NCI-H1105 treated with DMSO at 0.1 percent for 48 hours (cell line): Measurements from ENCODE around the gene ANO1.
A peak's percentile ranks its signal among the peaks of the same experiment; 100 is the strongest.
"Not testable (repeated sequence)": the region's sequence is repeated elsewhere in the genome, so short reads cannot be mapped to it uniquely, and the experiment has no call there.

ENCODE experiments used
- DNase-seq: peaks from one replicate; lab custom pipeline; 2025; lab: John Stamatoyannopoulos, UW

ANO1 gene

DNA sequence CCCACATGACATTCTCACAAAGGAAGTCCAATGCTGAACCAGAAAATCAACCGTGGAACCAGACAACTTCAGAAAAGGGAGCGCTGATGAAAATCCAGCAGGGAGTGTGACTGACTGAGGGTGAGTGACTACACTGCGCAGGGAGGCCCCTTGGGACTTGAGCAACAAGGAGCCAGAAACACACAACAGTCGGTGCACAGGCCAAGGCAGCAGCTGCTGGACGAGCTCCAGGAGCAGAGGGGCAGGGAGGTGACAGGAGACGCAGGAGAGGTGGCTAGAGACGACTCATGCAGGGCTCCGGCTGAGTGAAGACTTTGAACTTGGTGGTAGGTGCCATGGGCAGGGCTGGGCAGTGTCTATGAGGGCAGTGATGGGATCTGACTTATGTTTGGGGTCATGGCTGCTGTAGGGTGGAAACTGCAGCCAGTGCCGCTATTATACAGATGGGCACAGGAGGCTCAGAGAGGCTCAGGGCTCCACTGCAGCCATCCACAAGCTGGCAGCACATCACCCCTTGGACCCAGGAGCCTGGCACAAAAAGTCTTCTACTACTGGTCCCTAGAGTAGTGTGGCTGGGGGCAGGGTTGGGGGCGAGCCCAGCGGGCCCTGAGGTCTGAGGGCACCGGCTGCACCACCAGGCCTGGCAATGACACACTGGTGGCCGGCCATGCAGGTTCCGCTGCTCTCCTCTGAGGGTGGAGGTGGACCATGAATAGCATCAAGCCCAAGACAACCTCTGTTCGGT, 114.7 kb downstream of the ANO1 start:
- DNase-seq: no peak

DNA sequence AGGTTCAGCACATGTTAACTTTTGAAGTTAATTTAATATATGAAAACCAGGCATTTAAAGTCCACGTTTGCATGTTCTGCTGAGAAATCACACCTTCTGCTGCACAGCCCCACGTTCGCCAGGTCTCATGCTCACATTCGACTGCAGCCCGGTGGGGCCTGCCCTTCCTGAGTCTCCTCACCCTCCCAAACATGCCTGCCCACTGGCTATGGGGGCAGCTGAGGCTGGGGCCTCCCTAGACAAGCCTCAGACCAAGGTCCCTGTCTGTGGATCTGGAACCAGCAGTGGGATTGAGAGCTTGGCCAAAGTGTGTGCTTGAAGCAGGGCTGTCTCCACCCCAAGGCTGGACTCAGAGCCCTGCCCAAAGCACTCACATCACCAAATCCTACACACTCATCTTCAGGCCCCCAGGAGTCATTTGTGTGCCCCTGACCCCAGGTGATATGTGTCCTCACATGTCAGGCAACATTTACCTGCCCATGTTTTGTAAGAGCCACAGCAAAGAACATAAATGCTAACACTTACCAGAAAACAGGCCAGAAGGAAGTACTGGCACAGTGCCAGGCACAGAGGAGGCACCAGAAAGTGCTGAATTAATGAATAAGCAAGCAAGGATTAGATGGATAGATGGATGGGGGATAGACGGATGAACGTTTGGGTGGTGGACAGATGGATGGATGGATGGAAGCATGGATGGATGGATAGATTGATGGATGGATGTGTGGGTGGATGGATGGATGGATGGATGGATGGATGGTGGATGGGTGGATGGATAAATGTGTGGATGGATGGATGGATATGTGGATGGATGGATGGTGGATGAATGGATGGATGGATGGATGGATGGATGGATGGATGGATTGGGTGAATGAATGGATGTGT, 115.5 kb downstream of the ANO1 start:
- DNase-seq: no peak

GRCh38 chr11:70194792-70195791, 117.0 kb downstream of the ANO1 start:
- DNase-seq: no peak

- DNase-seq: no peak
Observed at GRCh38 chr11:70200212-70200844, 122.2 kb downstream of the ANO1 start.

DNA sequence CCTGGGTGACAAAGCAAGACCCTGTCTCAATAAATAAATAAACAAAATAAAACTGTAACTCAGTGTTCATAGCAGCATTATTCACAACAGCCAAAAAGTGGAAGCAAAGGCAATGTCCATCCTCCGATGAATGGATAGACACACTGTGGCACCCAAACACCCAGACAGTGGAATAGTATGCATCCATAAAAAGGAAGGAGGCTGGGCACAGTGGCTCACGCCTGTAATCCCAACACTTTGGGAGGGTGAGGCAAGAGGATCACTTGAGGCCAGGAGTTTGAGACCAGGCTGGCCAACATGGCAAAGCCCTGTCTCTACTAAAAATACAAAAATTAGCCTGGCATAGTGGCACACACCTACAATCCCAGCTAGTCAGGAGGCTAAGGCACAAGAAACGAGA, 122.9 kb downstream of the ANO1 start:
- not testable (repeated sequence) for DNase-seq

DNA sequence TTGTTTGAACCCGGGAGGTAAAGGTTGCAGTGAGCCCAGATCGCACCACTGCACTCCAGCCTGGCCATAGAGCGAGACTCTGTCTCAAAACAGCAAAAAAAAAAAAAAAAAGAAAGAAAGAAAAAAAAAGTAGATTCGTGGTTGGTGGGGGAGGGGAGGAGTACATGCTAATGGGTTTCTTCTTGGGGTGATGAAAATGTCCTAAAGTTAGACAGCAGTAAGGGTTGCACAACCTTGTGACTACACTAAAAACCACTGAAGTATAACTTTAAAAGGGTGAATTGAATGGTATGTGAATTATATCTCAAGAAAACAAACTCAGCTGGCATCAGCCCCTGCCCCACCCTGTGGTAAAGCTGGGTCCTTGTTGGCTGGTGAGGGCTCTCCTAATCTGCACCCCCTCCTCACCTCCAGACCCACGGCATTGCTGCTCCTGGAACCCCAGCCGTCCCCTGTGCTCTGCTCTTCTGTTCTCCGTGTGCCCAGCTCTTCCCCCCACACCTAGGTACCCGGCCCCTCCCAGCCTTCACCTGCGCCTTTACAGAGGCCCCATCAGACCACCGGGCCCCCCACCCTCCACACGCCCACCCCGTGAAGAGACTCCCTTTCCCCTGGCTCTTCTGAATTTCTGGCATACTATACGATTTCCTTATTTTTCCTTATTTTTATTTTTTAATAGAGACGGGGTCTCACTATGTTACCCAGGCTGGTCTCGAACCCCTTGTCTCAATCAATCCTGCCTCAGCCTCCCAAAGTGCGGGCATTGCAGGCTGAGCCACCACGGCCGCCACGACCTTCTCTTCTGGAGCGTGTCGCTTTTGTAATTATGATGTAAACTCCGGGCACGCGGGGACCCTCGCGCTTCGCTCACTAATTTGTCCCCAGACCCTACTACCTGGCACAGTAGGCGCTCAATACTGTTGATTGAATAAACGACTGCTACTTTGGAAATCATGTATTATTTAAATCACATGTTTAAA, 124.1 kb downstream of the ANO1 start:
- no peak for DNase-seq

DNA sequence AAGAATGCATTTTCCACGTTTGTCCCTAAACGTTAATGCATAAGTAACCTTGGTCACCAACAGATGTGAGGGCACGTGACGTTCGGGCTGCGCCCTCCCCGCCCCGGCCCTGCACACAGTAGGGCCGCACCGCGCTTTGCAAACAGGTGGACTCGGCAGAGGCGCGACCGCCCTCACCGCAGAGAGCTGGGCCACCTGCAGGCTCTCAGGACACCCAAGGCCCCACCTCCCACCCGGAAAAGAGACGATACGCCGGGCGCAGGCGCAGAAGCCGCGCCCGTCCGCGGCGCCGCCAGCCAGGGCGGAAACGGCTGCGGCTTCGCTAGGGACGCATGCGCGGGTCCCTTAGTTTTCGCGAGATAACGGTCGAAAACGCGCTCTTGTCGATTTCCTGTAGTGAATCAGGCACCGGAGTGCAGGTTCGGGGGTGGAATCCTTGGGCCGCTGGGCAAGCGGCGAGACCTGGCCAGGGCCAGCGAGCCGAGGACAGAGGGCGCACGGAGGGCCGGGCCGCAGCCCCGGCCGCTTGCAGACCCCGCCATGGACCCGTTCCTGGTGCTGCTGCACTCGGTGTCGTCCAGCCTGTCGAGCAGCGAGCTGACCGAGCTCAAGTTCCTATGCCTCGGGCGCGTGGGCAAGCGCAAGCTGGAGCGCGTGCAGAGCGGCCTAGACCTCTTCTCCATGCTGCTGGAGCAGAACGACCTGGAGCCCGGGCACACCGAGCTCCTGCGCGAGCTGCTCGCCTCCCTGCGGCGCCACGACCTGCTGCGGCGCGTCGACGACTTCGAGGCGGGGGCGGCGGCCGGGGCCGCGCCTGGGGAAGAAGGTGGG, 125.0 kb downstream of the ANO1 start, which contains the start of gene FADD:
FADD (plus strand) TSS at position 377 of the 831 bp plus-strand sequence; CDS start at position 541, 164 bp downstream.
- DNase-seq: peak; percentile 90

DNA sequence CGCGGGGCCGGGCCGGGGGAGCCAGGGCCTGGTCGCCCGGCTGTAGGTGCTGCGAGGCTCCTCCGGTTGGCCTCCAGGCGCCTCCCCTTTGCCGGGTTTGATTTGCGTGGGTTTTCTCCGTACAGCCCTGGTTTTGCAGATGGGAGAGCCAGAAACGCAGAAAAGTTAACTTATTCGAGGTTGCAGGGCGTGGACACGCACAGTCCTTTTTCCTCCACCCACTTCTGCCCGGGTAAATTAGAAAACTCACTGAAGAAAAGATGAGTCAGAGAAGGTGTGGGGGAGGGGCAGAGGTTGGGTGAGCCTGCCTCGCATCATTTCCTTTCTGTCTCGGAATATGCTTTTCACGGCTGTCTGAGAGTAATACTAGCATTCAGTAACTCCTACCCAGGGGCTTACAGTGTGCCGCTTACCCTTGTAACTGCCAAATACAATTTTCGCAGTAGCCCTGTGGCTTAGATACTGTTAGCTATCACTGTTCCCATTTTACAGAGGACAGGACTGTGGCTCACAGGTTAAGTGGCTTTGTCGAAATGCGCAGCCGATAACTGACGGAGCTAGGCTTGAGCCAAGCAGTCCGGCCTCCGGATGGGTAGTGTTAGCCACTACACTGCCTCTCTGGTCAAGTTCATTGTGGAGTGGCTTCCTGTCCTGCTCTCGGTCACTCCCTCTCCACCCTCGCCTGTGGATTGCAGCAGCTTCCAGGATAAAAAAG, 125.8 kb downstream of the ANO1 start:
- no peak for DNase-seq

GRCh38 chr11:70204466-70204799, 126.3 kb downstream of the ANO1 start:
- no peak for DNase-seq

GRCh38 chr11:70205049-70205725, 127.1 kb downstream of the ANO1 start:
- no peak for DNase-seq

DNA sequence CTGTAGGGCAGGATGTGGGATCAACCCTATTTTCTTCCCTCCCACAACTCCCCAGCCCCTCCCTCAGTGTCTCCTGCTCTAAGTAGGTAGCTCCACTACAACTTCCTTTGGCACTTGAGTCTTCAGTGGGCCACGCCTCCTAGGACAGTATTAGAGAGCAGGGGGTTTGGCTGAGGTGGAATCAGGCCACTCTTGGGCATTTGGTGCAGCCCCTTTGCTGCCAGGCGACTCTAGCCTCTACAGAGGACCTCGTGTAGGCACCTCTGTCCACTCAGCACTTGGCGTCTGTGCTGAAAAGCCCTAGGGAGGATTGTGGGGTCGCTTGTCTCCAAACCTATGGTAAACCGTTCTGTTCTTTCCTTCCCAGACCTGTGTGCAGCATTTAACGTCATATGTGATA, 127.6 kb downstream of the ANO1 start:
- no peak for DNase-seq

- no peak for DNase-seq
Observed at GRCh38 chr11:70206226-70206981, 128.3 kb downstream of the ANO1 start.

- DNase-seq: no peak
Observed at GRCh38 chr11:70206982-70207376, 128.9 kb downstream of the ANO1 start.

DNA sequence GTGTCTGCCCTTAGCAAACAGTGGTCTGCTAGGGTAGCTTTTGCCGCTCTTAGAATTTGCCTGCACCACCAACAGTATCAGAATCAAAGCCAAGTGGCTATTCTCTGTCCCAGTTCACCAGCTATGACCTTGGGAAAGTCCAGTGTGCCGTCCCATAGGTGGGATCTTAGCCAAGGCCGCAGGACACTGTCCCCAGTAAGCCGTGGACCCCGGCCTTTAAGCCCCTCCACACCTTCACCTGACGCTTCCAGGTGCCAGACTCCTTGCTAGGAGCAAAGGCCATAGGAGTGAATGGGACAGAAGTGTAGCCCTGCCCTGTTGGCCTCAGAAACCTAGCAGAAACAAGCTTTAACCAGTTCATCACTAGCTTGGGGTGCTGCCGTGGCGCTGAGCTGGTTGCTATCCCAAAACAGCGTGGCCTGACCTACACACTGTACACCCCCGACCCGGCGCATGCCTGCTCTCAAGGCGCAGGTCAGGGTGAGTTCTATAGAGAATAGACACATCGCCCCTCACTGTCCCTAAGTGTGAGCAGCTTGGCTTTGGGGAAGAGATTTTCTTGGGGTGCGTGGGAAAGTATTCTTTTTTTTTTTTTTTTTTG, 129.5 kb downstream of the ANO1 start:
- DNase-seq: no peak

DNA sequence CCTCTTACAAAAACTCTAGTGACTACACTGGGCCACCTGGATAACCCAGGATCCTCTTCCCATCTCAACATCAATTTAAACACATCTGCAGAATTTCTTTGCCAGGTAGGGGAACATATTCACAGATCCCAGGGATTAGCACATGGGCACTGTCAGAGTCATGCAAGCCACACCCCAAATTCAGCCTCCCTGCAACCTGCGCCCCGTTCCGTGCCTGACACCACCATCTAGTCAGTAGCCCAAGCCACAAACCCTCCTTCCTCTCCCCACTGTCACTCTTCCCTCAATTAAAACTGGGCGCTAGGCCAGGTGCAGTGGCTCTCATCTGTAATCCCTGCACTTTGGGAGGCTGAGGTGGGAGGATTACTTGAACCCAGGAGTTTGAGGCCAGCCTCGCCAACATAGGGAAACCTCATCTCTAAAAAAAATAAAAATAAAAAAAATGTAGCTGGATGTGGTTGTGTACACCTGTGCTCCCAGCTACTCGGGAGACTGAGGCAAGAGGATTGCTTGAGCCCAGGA, 131.3 kb downstream of the ANO1 start:
- DNase-seq: no peak

- no peak for DNase-seq
Observed at GRCh38 chr11:70210051-70210501, 132.0 kb downstream of the ANO1 start.

GRCh38 chr11:70210530-70210929, 132.4 kb downstream of the ANO1 start:
- DNase-seq: no peak
